Fibroblast of villous mesenchyme (primary cell): ENCODE results near the gene BRINP1. TPM values are rescaled to one million over a fixed set of nuclear protein-coding genes. Genes with fewer than 3 reads are reported as not detected.

Experiments
- DNase-seq: peaks from one replicate; pipeline ENCODE4 v3.0.0-alpha.2; 2010; ENCODE audit warnings: low read depth
- H3K4me3 ChIP-seq: 2 replicates; pipeline ENCODE4 v1.5.1; 2011; ENCODE audit warnings: low read depth, mild to moderate bottlenecking, low read length
- CTCF ChIP-seq: IDR thresholded peaks from 2 replicates; pipeline ENCODE4 v1.5.1; 2012; ENCODE audit warnings: low read depth, mild to moderate bottlenecking, low read length; ENCODE audit not compliant: insufficient read depth
- total RNA-seq: library from RNA; depleted of rRNA; stranded (reverse); fragments of >200 nt; gene quantifications from 2 replicates; pipeline ENCODE4 v1.2.3, GENCODE V29; 2012

The BRINP1 gene
- total RNA-seq, 1 donor: under 0.01 TPM

GRCh38 chr9:119240546-119240945 lies 128.7 kb downstream of the BRINP1 start:
- no peak overlapping the region for H3K4me3 ChIP-seq
- no peak for TF ChIP-seq CTCF
- no peak for DNase-seq

- DNase-seq: no peak
- TF ChIP-seq CTCF: no peak
- H3K4me3 ChIP-seq: no peak overlapping the region
These were observed 134.6 kb downstream of the BRINP1 start for GRCh38 chr9:119234636-119235035.

- TF ChIP-seq CTCF: no peak
- H3K4me3 ChIP-seq: no peak overlapping the region
- DNase-seq: no peak
These were observed 141.8 kb downstream of the BRINP1 start for GRCh38 chr9:119227422-119227821.

- TF ChIP-seq CTCF: no peak
- no peak for DNase-seq
- no peak overlapping the region for H3K4me3 ChIP-seq
These were observed 144.8 kb downstream of the BRINP1 start for GRCh38 chr9:119224431-119224830.

GRCh38 chr9:119221276-119221675 lies 148.0 kb downstream of the BRINP1 start:
- no peak for TF ChIP-seq CTCF
- peak; percentile 1 for DNase-seq
- H3K4me3 ChIP-seq: no peak overlapping the region

- no peak overlapping the region for H3K4me3 ChIP-seq
- no peak for DNase-seq
- TF ChIP-seq CTCF: no peak
These were observed 150.9 kb downstream of the BRINP1 start for GRCh38 chr9:119218293-119218692.

- no peak for TF ChIP-seq CTCF
- DNase-seq: peak; percentile 9
- H3K4me3 ChIP-seq: no peak overlapping the region
These were observed 152.4 kb downstream of the BRINP1 start for GRCh38 chr9:119216651-119217331.
